M059J (cell line): ENCODE results near the gene ZNF618. TPM values are rescaled to one million over a fixed set of nuclear protein-coding genes. Genes with fewer than 3 reads are reported as not detected.

Experiments
- DNase-seq: peaks from one replicate; pipeline ENCODE4 v3.0.0-alpha.2; 2012; ENCODE audit warnings: low read depth
- total RNA-seq: library from RNA; depleted of rRNA; stranded (reverse); fragments of >200 nt; shearing (Covaris generic); gene quantifications from 2 replicates; pipeline ENCODE4 v1.2.3, GENCODE V29; 2014

ZNF618 gene
- total RNA-seq, 1 experiment from 2014 or later: 5.7 TPM

- DNase-seq: no peak
Measured at GRCh38 chr9:113911850-113912557, 35.9 kb downstream of the ZNF618 start.

GRCh38 chr9:113912816-113913215, 36.7 kb downstream of the ZNF618 start:
- no peak for DNase-seq

GRCh38 chr9:113913426-113914195, 37.5 kb downstream of the ZNF618 start:
- peak; percentile 36 for DNase-seq

GRCh38 chr9:113914517-113914916, 38.4 kb downstream of the ZNF618 start:
- no peak for DNase-seq

GRCh38 chr9:113915817-113916434, 39.8 kb downstream of the ZNF618 start:
- DNase-seq: no peak

- no peak for DNase-seq
Measured at GRCh38 chr9:113916931-113917330, 40.8 kb downstream of the ZNF618 start.

- no peak for DNase-seq
Measured at GRCh38 chr9:113918697-113919350, 42.7 kb downstream of the ZNF618 start.

GRCh38 chr9:113919382-113919781, 43.3 kb downstream of the ZNF618 start:
- no peak for DNase-seq

- DNase-seq: no peak
Measured at GRCh38 chr9:113919871-113920270, 43.8 kb downstream of the ZNF618 start.

GRCh38 chr9:113920872-113921271, 44.8 kb downstream of the ZNF618 start:
- no peak for DNase-seq

GRCh38 chr9:113921396-113921925, 45.4 kb downstream of the ZNF618 start:
- DNase-seq: peak; percentile 68

GRCh38 chr9:113922160-113922559, 46.1 kb downstream of the ZNF618 start:
- DNase-seq: peak; percentile 85

- DNase-seq: no peak
Measured at GRCh38 chr9:113926211-113926610, 50.1 kb downstream of the ZNF618 start.

GRCh38 chr9:113927277-113927676, 51.2 kb downstream of the ZNF618 start:
- no peak for DNase-seq

GRCh38 chr9:113928269-113928668, 52.2 kb downstream of the ZNF618 start:
- DNase-seq: no peak

- DNase-seq: peak; percentile 88
Measured at GRCh38 chr9:113929634-113930389, 53.7 kb downstream of the ZNF618 start.

- DNase-seq: no peak
Measured at GRCh38 chr9:113930390-113930783, 54.3 kb downstream of the ZNF618 start.

GRCh38 chr9:113931140-113931539, 55.0 kb downstream of the ZNF618 start:
- no peak for DNase-seq

GRCh38 chr9:113931777-113932176, 55.7 kb downstream of the ZNF618 start:
- no peak for DNase-seq

GRCh38 chr9:113932906-113933584, 56.9 kb downstream of the ZNF618 start:
- DNase-seq: peak; percentile 39

- DNase-seq: no peak
Measured at GRCh38 chr9:113933671-113934070, 57.6 kb downstream of the ZNF618 start.
